Suppressor macrophage treated with lipopolysaccharide for 1 hour (primary cell): ENCODE data around the gene AGBL4.

Experiments used
- DNase-seq, 3 donors: peaks; one replicate each; pipeline ENCODE4 v3.0.0-alpha.2; 2020 to 2022

The AGBL4 gene

DNA sequence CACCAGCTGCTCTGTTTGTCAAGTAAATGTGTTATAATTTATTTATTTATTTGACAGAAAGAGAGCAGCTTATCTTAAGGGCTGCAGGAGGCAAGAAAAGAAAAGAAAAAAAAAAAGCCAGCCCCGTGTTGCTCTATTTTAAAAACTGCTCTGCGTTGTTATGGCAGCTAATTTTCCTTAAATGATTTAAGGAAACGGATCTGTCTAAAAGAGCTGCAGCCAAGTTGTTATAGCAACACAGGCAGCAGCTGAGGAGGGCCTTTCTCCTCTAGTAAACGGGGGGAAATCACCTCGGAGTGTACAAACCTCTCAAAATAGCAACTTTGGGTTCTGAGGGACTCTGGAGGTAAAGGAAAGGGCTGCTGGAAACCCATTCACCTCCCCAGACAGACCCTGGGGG lies 1396.3 kb downstream of the AGBL4 start:
- no peak for DNase-seq

DNA sequence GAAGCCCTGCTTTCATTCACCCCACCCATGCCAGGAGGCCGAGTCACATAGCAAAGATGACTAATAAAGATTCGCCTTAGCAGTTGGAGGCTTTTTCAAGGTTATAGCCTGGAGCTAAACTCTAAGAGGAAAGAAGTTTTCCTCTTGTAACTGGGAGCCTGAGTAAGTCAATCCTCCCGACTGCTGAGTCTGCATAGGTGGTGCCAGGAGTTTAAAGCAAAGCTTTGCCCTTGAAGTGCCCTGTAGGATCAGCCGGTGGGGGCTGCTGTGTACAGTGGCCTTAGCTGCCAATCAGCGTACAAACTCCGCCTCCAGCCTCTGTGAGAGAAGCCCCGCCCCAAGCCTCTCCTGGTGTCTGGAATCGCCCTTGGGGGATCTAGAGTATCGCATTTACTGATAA lies 1404.2 kb downstream of the AGBL4 start:
- no peak for DNase-seq

DNA sequence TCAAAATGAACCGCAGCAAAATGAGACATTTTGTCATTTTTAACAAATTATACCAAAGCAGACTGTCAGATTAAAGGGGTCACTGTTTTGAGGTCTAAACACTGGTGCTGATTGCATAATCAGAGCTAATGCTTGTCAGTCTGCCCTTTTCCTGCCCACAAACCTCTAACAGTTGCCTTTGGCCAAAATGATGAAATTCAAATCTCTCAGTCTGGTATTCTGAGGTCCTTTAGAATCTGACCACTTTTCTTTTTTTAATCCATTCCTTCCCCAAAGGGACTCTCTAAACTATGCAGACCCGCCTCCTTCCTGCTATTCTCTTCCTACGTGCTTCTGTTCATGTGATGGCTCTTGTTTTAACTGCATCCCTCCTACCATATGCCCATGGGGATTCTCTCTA lies 1406.5 kb downstream of the AGBL4 start:
- DNase-seq, result peak in 1 of 3 donors; percentile 23

DNA sequence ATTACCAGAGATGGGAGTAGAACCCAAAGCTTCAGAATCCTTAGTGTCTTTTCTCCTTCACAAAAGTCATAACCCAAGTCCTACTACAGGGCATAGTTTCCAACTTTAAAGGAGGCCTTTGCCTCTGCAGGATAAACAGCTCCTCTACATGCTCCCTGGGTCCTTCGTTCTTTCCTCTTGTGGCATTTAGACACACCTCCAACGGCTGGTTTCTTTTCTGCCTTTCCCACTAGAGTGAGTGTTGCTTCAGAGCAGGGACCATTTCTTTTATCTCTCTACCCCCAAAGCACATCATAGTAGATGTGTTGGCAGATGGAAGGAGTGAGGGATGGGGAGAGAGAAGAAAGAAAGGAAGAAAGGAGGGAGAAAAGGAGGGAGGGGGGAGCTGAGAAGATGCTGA lies 1407.0 kb downstream of the AGBL4 start:
- DNase-seq, result no peak

DNA sequence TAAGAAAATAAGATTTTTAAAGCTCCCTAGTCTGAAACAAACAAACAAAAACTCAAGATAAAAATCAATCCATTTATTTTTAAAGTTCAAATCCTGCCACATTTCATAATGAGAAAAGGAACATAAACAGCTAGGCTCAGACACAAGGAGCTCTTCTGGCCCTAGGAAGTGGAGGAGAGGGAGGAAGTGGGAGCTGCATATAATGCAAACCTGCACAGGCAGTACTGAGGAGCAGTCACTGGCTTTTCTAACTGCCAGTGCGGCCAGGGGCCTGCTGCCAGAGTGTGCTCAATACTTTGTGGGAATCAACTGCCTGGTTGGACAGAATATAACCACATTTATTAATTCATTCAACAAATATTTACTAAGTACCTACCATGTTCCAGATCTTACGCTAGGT lies 1411.9 kb downstream of the AGBL4 start:
- peak in 1 of 3 donors; percentile 3 for DNase-seq

DNA sequence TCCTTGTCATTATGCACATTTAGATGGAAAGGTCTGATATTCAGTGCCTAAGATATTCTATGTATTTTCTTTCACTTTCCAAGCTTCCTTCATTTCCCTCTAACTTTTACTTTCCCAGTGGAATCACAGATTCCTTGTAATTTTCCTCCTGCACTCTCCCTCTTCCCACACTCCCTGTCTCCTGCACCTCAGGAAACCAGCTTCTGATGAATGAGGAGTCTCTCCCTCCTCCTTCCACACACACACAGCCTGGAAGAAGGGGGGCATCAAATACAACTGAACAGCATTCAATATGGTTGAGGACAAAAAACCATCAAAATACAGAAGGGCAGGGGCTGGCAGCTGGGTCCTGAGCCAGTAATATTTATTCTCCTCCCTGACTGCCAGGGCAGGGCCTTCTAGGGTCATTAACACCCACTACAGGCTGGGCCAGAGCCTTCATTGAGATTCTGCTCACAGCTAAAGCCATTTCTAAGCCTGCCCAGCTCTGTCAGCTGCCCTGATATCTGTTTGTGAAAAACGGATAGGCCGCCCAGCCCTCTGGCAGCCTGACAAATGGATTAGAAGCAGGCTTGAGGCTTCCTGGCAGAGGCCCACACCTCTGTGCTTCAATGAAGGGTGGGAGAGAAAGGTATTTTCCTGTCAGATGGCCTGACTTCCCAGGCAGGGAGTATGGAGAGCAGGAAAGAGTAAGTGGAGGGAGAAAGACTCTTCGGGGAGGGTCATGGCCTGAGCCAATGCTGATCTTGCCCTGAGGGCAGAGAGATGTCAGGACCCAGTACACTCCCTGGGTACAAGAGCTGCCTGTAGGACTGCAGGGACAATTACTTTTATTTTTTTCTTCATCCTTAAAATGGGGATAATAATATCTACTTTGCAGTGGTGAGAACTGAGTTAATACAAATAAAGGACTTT lies 1412.9 kb downstream of the AGBL4 start:
- DNase-seq, result no peak

DNA sequence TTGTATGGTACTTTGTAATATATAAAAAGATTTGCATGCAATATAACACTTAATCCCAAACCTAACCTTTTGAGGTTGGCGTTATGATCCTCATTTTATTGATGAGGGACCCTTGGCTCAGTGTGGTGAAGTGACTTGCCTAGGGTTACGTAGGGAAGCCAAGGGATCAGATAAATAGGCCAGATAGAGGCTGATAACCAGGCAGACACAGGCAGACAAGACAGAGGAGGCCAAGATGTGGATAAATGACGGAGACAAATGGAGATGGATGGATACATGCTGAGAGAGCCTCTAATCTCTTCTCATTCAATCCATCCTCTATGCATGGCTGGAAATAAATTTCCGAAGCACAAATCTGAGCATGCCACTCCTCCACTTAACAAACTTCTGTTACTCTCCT lies 1414.9 kb downstream of the AGBL4 start:
- no peak for DNase-seq

DNA sequence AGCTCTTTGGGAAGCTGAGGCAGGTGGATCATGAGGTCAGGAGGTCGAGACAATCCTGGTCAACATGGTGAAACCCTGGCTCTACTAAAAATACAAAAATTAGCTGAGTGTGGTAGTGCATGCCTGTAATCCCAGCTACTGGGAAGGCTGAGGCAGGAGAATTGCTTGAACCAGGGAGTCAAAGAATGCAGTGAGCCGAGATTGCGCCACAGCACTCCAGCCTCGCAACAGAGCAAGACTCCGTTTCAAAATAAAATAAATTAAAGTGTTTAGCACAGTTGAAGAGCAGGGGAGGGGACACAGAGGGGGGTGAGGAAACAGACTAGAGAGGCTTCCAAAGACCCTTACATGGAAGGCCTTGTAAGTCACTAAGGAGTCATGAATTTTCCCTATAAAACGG lies 1420.5 kb downstream of the AGBL4 start:
- no peak for DNase-seq

DNA sequence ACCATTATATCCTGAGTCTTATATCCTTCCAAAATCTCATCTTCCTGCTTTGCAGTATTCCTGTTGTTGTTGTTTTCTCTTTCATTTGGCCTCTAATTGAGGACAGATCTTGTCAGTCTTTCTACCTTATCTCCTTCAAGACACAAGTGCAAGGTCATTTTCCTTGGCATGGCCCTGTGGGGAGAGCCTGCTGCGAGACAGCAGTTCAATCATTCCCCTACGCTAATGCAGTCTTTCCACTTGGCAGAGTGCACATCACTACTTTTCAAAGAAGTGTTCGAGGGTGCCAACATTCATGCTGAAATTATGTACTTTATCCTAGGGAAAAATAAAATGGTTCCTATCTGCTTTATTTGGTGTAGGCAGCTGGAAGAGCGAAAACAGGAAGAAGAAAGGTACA lies 1421.4 kb downstream of the AGBL4 start:
- DNase-seq, result no peak

DNA sequence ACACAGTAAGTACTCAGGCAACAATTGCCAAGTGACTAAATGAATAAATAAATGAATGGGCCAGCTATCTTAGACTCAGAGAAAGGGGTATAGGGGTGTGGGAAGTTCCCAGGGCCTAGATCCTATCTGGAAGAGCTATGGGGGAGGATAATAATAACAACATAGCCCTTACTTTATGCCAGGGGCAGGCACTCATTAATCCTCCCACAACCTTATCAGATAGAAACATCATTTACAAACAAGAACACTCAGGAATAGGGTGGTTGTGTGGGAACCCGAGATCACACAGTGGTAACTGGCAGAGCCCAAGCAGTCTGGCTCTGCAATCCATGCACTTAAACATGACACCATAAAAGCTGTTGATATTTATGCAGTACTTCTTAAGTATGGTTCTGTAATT lies 1423.6 kb downstream of the AGBL4 start:
- no peak for DNase-seq

DNA sequence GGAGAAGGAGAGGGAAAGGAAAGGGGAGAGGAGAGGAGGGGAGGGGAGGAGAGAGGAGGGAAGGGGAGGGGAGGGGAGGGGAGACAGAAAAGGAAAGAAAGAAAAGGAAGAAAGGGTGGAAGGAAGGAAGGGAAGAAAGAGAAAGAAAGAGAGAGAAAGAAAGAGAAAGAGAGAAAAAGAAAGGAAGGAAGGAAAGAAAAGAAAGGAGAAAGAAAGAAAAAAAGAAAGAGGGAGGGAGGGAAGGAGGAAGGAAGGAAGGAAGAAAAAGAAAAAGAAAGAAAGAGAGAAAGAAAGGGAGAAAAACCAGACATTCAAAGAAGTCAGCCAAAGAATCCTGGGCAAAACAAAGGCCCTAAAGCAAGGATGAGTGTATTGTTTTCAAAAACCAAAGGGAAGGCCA lies 1426.1 kb downstream of the AGBL4 start:
- DNase-seq, result no peak

DNA sequence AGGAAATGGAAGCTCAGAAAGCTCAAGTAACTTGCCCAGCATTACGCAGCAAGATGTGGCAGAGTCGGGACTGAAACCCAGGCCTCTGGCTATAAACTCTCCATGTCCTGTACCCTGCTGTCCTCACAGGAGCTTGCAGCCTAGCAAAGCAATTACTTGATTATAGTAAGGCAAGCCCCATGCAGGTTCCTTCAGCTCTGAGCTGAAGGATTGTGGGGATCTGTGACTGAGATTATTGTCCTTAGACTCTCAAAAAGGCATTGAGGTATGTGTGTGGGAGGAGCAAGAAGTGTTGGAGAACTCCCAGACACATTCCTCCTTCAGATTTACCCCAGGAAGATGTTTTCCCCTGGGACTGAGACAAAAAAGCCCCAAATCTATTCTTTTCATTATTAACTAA lies 1427.7 kb downstream of the AGBL4 start:
- DNase-seq, result no peak

DNA sequence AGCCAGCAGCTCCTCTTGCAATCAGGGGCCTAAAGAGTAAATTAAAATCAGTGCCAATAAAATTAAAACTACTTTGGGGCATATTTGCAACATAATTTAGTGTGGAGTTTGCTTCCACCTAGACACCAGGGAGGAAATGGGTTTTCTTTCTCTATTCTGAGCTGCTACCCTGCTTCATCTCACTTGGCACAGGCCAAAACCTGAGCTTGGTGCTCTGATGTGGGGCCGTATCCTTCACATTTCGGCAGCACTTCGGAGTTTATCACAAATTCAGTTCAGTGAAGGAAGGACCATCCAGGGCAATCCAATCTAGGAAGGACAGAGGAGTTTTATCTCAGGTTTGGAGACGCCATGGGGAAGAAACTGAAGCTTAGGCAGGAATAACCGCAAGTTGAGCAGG lies 1428.1 kb downstream of the AGBL4 start:
- DNase-seq, result no peak

DNA sequence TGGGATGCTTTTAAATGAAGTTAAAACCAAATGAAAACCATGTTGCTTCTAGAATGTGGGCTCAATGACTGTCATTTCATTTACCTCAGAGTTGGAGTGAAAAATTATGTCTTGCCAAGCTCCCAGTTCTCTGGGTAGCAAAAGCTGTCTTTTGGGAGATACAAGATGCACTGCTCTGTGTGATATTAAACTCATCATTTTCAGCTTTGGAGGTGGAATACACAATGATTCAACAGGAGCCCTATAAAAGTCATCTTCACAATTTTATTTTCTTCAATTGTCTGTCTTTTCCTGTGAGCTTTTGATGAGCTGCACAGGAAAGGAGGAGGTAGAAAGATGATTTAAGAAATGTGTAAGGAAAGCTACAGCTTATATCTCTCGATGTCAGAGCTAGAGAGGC lies 1431.4 kb downstream of the AGBL4 start:
- no peak for DNase-seq

DNA sequence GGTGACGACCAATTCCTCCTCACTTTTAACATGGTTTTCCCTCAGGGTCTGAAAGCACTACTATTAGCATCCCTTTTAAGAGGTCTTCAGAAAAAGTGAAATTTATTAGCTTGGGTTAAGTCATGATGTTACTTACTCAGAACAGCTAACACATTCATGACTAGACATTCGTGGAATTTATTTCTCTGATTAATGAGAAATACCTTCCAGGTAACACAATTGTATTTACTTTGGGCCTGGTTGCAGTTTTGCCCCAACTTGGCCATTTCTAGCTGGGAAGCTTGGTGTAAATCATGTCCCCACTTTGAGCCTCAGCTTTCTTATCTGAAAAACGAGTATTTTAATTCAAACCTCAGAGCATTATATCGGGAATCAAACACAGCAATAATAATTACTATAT lies 1432.6 kb downstream of the AGBL4 start:
- no peak for DNase-seq

DNA sequence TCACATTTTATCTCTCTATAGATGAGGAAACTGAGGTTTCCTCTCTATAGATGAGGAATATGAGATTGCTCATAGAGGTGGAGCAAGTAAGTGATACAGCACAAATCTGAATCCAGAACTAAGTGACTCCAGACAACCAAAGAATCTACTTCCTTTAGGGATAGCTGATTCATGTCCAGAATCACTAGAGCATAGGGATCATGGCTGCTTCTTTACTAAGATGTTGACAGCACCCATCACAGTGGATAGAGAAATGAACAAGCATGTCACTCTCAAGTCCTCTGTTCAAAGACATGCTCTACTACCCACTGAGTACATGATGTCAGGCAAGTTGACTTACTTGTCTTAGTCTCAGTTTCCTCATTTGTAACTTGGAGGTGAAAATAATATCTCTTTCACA lies 1435.7 kb downstream of the AGBL4 start:
- no peak for DNase-seq

DNA sequence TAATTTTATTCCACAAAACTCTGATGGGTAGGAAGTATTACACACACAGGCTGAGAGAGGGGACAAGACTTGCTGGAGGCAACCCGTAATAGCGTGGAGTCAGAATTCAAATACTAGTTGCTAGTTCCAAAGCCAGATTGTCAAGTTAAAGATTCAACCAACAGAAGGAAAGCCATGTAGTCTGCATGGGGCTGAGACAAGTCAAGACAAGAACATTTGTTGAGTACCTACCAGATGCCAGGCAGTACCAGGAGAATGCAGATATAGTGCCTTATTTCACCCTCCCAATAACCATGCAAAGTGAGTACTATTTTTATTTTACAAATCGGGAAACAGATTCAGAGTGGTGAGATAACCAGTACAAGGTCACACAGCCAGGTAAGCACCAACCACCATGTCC lies 1441.3 kb downstream of the AGBL4 start:
- no peak for DNase-seq

DNA sequence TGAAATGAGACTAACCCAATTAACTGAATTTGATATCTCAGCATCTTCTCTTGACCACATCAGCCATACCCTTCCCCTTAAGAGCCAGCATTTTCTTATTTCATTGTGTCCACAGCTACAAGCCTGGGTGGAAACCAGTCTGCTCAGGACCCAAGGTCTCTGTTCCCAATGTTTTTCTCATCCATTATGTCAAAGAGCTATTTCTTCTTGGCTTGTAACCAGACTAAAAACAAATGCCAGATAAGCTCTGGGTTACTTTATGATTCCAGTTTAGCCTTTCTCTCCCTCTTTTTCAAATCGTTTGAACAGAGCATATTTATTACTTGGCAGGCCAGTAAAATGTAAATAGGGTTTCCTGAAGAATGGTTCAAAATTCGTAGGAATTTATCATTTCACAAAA lies 1442.5 kb downstream of the AGBL4 start:
- no peak for DNase-seq

DNA sequence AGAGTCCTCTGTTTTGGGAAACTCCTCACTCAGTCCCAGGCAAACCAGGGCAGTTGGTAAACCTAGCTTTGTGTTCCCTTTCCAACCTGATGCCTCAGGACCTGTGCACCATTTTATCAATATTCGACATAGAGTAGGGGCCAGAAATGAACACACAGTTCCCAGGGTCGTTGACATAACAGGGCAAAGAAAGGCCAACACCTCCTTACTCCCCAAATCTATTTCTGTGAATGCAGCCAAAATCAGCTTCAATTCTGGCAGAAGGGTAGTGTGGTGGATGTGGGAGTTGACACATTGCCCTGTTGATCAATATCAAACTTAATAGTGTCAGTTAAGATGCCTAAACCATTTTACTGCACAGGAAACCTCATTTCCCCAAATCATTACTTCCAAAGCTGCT lies 1447.2 kb downstream of the AGBL4 start:
- DNase-seq, result no peak

DNA sequence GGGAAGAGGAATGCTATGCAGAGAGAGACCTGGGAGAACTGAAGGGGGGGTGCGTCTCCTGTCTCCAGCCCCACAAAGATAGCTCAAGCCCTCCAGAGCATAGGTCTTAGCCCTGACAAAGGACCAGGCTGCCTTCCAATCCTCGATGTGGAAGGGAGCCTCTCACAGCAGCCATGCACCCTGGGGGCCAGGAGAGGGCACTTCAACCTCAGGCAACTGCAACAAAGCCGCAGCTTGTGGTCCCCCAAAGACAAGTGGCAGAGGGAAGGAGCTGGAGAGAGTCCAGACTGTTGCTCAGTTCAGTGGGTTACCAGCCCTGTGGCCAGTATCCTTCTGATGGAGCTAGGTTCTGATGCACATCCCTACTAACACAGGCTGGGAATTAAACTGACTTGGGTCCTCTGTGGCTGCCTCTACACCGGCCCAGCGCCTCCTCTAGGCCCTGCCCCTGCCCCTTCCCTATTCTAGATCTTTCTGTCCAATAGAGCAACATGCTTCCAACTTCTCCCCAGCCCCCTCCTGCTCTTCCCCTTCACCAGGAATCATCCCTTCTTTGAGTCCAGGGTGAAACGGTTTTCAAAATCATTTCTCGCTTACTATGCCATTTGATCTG lies 1451.0 kb downstream of the AGBL4 start:
- DNase-seq, result peak; percentile 28 to 57 (median 38)

DNA sequence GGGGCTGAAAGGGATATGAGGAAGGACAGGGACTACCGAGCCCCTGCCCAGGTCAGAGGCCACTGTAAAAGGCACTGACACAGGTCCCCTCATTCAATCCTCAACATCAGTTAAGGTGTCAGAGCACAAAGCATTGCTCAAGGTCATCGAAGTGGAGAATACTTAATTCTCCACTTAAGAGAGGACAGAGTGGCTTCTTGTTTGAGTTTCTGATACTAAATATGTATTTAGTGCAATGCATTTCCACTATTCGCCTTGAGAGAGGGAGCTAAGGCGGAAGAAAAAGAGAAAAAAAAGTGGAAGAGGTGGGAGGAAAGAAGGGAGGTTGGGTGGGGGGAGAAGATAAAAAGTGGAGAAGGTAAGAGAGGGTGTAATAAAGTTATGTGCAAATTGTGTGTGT lies 1451.6 kb downstream of the AGBL4 start:
- no peak for DNase-seq

DNA sequence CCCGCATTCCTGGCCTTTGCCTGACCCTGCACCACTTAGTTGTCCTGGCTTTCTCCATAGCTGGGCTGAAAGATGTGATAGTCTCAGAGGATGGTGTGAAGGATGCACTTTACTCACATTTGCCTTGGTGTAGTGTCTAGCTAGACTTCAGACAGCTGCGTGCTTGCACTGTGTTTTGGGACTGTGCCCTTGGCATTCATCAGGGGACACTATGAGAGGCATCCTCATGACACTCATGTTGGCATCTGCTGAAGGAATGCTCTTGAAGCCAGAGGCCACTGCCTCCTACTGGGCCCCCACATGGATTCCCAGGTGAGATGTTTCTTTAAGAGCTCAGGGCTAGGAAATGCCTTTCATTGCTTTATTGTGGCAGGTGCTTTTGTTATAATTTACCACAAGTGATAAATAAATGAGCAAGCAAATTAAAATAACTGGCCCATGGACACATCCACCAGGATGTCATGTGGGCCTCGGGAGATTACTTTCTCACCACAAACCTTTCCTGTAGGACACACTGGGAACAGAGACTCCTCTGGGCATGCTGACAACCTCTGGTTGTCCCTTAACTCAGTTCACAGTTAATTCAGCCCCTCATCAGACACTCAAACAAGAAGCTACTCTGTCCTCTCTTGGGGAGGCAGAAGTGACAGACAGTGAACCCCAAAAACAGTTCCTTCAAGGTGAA lies 1452.3 kb downstream of the AGBL4 start:
- no peak for DNase-seq

DNA sequence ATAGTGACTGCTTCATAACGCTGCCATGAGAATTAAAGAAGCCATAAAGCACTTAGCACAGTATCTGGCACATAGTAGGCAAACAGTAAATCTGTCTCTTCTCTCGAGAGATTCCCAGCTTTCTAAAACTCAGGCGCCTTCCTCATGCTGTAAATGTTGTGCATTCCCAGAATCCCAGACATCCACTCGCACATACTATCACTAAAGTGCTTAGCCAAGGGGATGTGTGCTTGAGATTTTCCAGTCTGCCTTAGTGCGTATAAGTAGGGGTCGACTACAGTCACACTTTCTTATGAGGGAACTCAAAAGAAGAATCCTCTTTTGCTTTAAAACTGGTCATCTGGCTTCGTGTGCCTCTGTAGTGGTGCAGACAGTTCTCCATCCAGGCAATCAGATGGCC lies 1453.2 kb downstream of the AGBL4 start:
- DNase-seq, result no peak

DNA sequence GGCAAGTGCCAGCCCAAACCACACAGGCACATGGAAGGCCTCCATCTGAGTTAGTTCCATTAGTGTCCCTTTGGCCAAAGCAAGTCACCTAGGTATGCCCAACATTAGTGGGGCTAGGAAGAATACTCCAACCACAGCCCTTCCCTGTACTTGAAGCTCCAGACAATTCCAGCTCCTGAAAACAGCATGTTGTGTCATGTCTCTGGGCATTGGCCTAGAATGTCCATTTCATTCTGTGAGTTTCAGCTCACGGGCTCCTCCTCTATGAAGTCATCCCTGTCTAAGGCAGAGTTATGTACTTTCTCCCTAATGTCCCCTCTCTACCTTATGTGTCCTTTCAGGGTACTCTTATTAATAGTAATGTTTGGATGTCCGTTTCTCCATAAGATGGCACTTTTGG lies 1455.3 kb downstream of the AGBL4 start:
- no peak for DNase-seq
